SK-MEL-5 (cell line): Measurements from ENCODE around the gene IGSF8. TPM values are rescaled to one million over a fixed set of nuclear protein-coding genes. Genes with fewer than 3 reads are reported as not detected.
"Not testable (repeated sequence)": the region's sequence is repeated elsewhere in the genome, so short reads cannot be mapped to it uniquely, and the experiment has no call there.

Experiments
- DNase-seq: peaks from one replicate; pipeline ENCODE4 v3.0.0-alpha.2; 2016; ENCODE audit warnings: low read depth, low spot score
- in situ Hi-C: cut with HindIII; loops from 2 replicates; pipeline ENCODE4 v1.10.0; 2016; ENCODE audit warnings: low sequenced_read_pairs, high pct_unique_total_duplicates, low pct_unique_long_range_greater_than_20kb
- total RNA-seq: library from RNA; depleted of rRNA; stranded (reverse); fragments of >200 nt; shearing (Covaris generic); gene quantifications from 2 replicates; pipeline ENCODE4 v1.2.3, GENCODE V29; 2014

Gene IGSF8
- total RNA-seq, 1 experiment from 2014 or later: 146 TPM

- in situ Hi-C loops: no loop called here
- DNase-seq: no peak
These were observed 35.2 kb downstream of the IGSF8 start for GRCh38 chr1:160063176-160063575.

DNA sequence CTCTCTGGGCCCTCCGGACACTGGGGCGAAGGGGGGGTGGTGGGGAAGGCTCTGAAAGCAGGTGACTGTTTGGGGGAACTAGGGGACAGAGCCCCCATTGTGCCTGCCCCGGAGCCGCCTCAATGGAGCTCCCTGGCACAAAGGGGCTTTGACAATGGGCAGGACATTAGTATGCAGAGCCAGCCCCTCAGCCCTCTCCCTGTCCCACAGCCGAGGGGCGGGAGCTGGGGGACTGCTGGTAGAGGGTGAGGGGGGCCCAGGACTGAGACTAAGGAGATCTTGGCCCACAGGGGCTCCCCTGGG lies 36.2 kb downstream of the IGSF8 start:
- peak; percentile 73 for DNase-seq
- in situ Hi-C loops: no loop called here

- in situ Hi-C loops: no loop called here
- DNase-seq: peak; percentile 40
These were observed 36.8 kb downstream of the IGSF8 start for GRCh38 chr1:160061369-160062229.

DNA sequence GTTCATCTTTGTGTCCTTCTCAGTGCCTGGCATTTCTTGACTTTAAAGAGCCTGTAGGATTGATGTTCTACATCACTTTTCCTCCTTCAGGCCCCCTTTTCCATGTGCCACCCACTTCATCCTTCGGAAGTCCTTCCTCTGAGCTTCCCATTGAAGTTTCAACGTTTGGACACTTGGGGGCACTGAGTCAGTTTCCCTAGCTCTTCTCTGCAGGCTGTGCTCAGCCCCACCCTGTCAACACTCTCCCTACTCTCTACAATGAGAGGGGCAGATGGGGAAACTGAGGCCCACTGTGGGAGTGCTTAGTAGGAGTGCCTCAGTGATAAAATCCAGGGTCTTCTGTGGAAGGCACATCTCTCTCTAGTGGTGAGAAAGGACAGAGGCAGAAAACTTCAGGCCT lies 40.3 kb downstream of the IGSF8 start:
- DNase-seq: peak; percentile 57
- in situ Hi-C loops: no loop called here

- in situ Hi-C loops: no loop called here
- DNase-seq: no peak
These were observed 41.7 kb downstream of the IGSF8 start for GRCh38 chr1:160056648-160057169.

DNA sequence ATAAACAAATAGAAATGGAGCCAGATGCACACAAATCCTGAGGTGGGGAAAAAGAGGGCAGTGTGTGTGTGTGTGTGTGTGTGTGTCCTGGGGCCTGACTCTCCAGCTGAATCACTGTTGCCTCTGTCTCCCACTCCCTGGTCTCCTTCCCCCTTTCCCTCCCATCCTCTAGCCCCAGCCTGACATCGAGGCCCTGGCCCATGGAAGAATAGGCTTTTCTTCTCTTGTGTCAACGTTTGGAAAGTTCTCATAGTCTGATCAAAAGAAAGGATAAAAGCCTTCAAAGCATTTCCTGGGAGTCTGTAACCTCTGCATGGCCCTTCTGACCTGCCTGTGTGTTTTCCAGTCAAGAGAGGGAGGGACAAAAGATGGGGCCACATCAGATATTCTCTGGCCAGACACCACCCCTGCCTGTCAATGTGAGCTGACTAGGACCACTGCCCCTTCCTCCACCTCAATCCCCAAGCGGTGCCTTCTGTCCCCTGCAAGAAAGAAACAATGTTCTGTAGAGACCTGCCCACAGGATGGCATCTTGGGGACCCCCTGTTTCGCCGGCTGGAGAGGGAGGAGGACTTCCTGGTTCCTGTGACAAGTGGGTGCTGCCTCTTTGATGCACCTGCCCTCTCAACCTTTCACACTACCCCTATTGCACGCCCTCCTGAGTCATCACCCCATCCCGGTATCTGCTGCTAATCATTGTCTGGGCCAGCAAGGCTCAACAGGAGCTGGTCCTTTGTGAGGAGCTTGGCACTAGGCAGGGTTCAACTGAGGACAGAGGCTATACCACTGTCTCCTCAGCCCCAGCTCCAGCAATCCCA lies 44.7 kb downstream of the IGSF8 start:
- no peak for DNase-seq

DNA sequence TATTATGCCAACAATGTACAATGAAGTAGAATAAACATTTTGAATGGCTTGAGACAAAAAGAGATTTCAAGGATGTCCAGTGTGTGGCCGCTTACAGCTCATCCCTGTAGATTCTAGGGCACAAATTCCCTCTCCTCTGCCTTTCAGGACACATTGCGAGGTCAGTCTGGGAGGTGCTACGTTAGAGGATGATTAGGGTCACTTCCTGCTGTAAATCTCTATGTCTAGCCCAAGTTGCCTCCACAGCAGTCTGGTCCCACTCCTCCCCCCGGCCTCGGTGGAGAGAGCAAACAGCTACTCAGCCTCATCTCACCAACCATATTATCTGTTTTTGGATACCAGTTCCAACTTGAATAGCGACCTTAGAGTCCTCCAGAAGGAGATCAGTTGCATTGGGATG lies 45.5 kb downstream of the IGSF8 start:
- DNase-seq: no peak
- in situ Hi-C loops: no loop called here

More for the DNA sequence above, 44.7 kb downstream of the IGSF8 start:
- in situ Hi-C loops: no loop called here

DNA sequence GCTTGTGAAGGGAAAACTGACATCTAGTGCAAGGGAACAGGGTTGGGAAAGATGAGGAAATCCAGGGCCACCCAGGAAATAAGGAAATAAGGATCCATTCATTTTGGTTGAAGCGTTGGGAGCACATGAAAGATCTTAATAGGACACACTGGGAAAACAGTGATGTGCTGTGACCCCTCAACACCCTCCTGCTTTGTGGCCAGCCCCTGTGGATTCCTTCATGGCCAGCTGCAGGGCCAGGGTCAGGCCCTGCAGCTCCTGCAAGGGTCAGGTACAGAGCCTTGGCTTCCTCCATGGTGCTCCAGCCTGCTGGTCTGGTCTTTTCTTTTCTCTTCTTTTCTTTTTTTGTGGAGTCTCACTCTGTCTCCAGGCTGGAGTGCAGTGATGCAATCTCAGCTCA lies 47.8 kb downstream of the IGSF8 start:
- DNase-seq: no peak

DNA sequence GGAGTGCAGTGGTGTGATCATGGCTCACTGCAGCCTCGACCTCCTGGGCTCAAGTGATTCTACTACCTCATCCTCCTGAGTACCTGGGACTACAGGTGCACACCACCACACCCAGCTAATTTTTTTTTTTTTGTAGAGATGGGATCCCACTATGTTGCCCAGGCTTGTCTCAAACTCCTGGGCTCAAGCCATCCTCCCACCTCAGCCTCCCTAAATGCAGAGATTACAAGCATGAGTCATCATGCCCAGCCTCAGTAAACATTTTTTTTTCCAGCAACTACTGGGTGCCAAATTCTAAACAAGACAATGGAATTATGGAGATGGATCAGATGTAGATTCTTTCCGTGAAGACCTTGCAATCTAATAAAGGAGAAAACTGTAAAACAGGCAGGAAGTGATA lies 48.2 kb downstream of the IGSF8 start:
- in situ Hi-C loops: not testable (repeated sequence)

More for the DNA sequence above, 47.8 kb downstream of the IGSF8 start:
- in situ Hi-C loops: no loop called here

GRCh38 chr1:160049101-160049500 lies 49.3 kb downstream of the IGSF8 start:
- in situ Hi-C loops: no loop called here

More for the DNA sequence above, 48.2 kb downstream of the IGSF8 start:
- not testable (repeated sequence) for DNase-seq

DNA sequence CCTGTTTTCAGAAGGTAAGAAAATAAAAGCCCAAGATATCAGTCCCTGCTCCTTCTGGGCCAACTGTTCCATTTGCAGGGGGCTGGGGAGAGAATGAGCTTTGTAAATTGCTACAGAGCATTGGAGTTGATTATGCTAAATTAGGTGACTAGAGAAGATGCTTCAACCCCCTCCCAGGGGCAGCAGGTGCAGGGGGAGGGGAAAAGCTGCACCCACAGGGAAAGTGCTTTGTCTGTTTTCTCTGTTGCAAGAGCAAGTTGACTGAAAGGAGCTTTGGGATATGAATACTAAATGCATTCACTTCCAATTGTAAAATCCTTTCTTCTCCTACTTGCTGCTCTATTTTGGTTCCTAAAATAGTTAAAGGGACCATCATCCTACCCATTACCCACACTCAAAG lies 50.1 kb downstream of the IGSF8 start:
- in situ Hi-C loops: no loop called here
- DNase-seq: no peak

More at GRCh38 chr1:160049101-160049500, 49.3 kb downstream of the IGSF8 start:
- no peak for DNase-seq

GRCh38 chr1:160047111-160047991 lies 51.1 kb downstream of the IGSF8 start:
- in situ Hi-C loops: no loop called here
- no peak for DNase-seq

DNA sequence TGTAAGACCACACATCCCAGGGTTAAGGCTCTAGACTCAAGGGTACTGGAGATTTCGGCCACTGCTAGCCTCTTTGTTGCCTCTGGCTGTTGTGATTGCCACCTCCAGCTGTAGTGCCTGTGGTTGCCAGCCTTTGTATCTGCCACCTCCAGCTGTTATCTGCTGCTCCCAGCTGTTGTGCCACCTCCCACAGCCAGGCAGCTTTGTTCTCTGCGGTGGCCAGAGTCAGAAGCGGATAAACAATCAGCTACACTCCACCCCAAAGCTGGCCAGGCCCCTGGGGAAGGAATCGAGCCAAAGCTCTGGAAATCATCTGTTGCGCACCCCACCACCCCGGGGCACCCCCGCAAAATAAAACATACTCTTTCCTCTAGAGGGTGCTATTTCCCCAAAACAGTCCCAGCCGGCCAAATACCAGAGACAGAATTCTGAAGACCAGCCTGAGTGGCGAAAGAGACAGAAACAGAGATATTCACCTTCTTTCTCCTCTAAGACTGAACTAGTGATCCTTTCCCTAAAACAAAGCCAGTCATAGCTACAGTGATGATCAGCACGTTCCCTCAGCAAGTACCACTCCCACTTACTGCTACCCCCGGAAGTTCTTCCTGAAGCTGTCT lies 51.8 kb downstream of the IGSF8 start:
- DNase-seq: peak; percentile 60
- in situ Hi-C loops: no loop called here

DNA sequence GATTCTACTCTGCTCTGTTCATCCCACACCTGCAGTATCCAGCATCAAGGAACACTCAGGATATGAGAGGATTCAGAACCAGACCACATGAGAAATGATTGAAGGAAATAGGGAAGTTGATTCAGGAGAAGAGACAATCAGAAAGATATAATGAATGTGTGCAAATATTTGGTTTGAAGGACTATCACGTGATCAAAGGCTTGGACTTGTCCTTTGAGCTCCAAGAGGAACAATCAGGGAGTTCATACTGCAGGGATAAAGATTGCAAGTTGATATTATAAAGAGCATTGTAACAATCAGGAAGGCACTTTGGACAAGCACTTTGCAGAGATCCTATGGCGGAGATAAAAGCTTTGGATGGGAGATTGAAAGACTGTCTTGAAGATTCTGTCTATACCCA lies 52.8 kb downstream of the IGSF8 start:
- no peak for DNase-seq
- in situ Hi-C loops: no loop called here

- DNase-seq: no peak
- in situ Hi-C loops: no loop called here
These were observed 54.9 kb downstream of the IGSF8 start for GRCh38 chr1:160043543-160043942.
